ENCODE data around the gene BAX. TPM values are rescaled to one million over a fixed set of nuclear protein-coding genes. Genes with fewer than 3 reads are reported as not detected.

The BAX gene
- total and polyA plus RNA-seq, 2 of the 13 experiments (the other 11 are each of a cell fraction or from before 2014, with no cell fraction given) = 139 to 176 TPM

- no peak for TF ChIP-seq HMGXB3 (CRISPR knock-in tag; IDR thresholded peaks at IDR 0.05; ENCODE audit: borderline replicate concordance)
- peak; percentile 31 for TF ChIP-seq ZNF18 (CRISPR knock-in tag; IDR thresholded peaks at IDR 0.05; ENCODE audit: insufficient replicate concordance)
- TF ChIP-seq PATZ1 (CRISPR knock-in tag; IDR thresholded peaks at IDR 0.05) = 0 out of 2 replicates have a peak, but pooled peaks have one; percentile 69
- TF ChIP-seq ZNF607 (CRISPR knock-in tag; IDR thresholded peaks at IDR 0.05; ENCODE audit: borderline replicate concordance) = no peak
- no peak for TF ChIP-seq ZMAT5 (CRISPR knock-in tag; IDR thresholded peaks at IDR 0.05; ENCODE audit: borderline replicate concordance, low read depth)
- TF ChIP-seq ZNF878 (CRISPR knock-in tag; IDR thresholded peaks at IDR 0.05) = 0 out of 2 replicates have a peak, but pooled peaks have one; percentile 1
- TF ChIP-seq ZC3H4 (CRISPR knock-in tag; IDR thresholded peaks at IDR 0.05; ENCODE audit: borderline replicate concordance) = 0 out of 2 replicates have a peak, but pooled peaks have one; percentile 56
- TF ChIP-seq ZUFSP (CRISPR knock-in tag; IDR thresholded peaks at IDR 0.05; ENCODE audit: borderline replicate concordance) = no peak
- no peak for TF ChIP-seq ETV6 (CRISPR knock-in tag; conservative IDR thresholded peaks at IDR 0.05)
- no peak; the same call in 1 of the 2 replicates for TF ChIP-seq ZNF329 (CRISPR knock-in tag; IDR thresholded peaks at IDR 0.05; ENCODE audit: low read depth)
- no peak for TF ChIP-seq ZNF550 (CRISPR knock-in tag; IDR thresholded peaks at IDR 0.05; ENCODE audit: borderline replicate concordance)
- no peak for TF ChIP-seq DNMT3B (CRISPR knock-in tag; conservative IDR thresholded peaks at IDR 0.05)
- TF ChIP-seq ZNF557 (CRISPR knock-in tag; IDR thresholded peaks at IDR 0.05) = no peak
Observed at GRCh38 chr19:48964205-48965039, 9.7 kb downstream of the BAX start (continued).
